OCI-LY3 (cell line): ENCODE data around the gene NDUFB10.

Source experiments
- H2AFZ ChIP-seq: fragments of 200-600, 300-600 bp; shearing (Covaris generic); 2 replicates; pipeline ENCODE4 v1.6.0; 2014; ENCODE audit warnings: antibody characterized with exemption, low read depth, low read length
- H3K27ac ChIP-seq: fragments of 200-600, 300-600 bp; sonication (generic); 2 replicates; pipeline ENCODE4 v1.5.1; 2014; ENCODE audit warnings: mild to moderate bottlenecking, low read length, moderate library complexity, mixed read lengths
- H3K27me3 ChIP-seq: fragments of 200-600, 300-600 bp; sonication (generic); 2 replicates; pipeline ENCODE4 v1.6.1; 2014; ENCODE audit warnings: low read depth, low read length, mixed read lengths
- H3K36me3 ChIP-seq: fragments of 200-600, 300-600 bp; sonication (generic); replicated peaks from 2 replicates; pipeline ENCODE3; 2014; ENCODE audit warnings: low read depth, low read length, mixed read lengths
- H3K4me1 ChIP-seq: fragments of 300-600, 200-600 bp; sonication (generic); 2 replicates; pipeline ENCODE4 v1.6.1; 2014; ENCODE audit warnings: low read length, mixed read lengths
- H3K4me2 ChIP-seq: fragments of 200-600, 300-600 bp; sonication (generic); 2 replicates; pipeline ENCODE4 v1.6.1; 2014; ENCODE audit warnings: low read length, mixed read lengths
- H3K4me3 ChIP-seq: fragments of 300-600, 200-600 bp; sonication (generic); 2 replicates; pipeline ENCODE4 v1.5.1; 2014; ENCODE audit warnings: antibody characterized with exemption, mild to moderate bottlenecking, low read length, moderate library complexity
- H3K79me2 ChIP-seq: fragments of 300-600, 200-600 bp; shearing (Covaris generic); 2 replicates; pipeline ENCODE4 v1.6.1; 2014; ENCODE audit warnings: mild to moderate bottlenecking, low read length, mixed read lengths
- H3K9ac ChIP-seq: fragments of 300-600, 200-600 bp; shearing (Covaris generic); 2 replicates; pipeline ENCODE4 v1.6.0; 2014; ENCODE audit warnings: mild to moderate bottlenecking, low read length, moderate library complexity
- H3K9me3 ChIP-seq: fragments of 200-600, 300-600 bp; shearing (Covaris generic); 2 replicates; pipeline ENCODE4 v1.6.1; 2014; ENCODE audit warnings: low read length, mixed read lengths; ENCODE audit not compliant: insufficient read depth
- H4K20me1 ChIP-seq: fragments of 200-600, 300-600 bp; sonication (generic); 2 replicates; pipeline ENCODE4 v1.6.1; 2016; ENCODE audit warnings: low read length, mixed read lengths; ENCODE audit not compliant: insufficient read depth
- CTCF ChIP-seq: fragments of 200-600, 300-600 bp; sonication (generic); IDR thresholded peaks from 2 replicates; pipeline ENCODE4 v1.5.1; 2014; ENCODE audit warnings: antibody characterized with exemption, low read length, low read depth
- EZH2phosphoT487 ChIP-seq: fragments of 200-600 bp; shearing (Covaris generic); IDR thresholded peaks from 2 replicates; pipeline ENCODE4 v1.6.1; 2018; ENCODE audit warnings: antibody characterized with exemption, mixed run types, low read depth

NDUFB10 gene

GRCh38 chr16:1916640-1916990 is 42.7 kb upstream of the NDUFB10 start:
- no peaks in the 10 kb centered on the region for H3K9me3 ChIP-seq
- no peak for TF ChIP-seq EZH2phosphoT487
- no peak for TF ChIP-seq CTCF
- H3K9ac ChIP-seq = no peak overlapping the region
- H4K20me1 ChIP-seq = no peaks in the 10 kb centered on the region
- no peak overlapping the region for H3K4me3 ChIP-seq
- no peaks in the 10 kb centered on the region for H3K36me3 ChIP-seq
- H3K4me1 ChIP-seq = no peaks in the 10 kb centered on the region
- H3K4me2 ChIP-seq = no peak overlapping the region
- H3K27me3 ChIP-seq = 0 out of 2 replicates have a peak, but pooled peaks cover 2% of the 10 kb centered on the region
- H3K79me2 ChIP-seq = no peaks in the 10 kb centered on the region
- H3K27ac ChIP-seq = no peak overlapping the region
- H2AFZ ChIP-seq = no peak overlapping the region

GRCh38 chr16:1917056-1917664 is 42.2 kb upstream of the NDUFB10 start:
- Histone ChIP-seq H3K9ac (no peak overlapping the region), H3K27ac (no peak overlapping the region), H3K27me3 (0 out of 2 replicates have a peak, but pooled peaks cover 2% of the 10 kb centered on the region), H3K9me3 (no peaks in the 10 kb centered on the region), H3K79me2 (no peaks in the 10 kb centered on the region), H2AFZ (no peak overlapping the region), H3K36me3 (no peaks in the 10 kb centered on the region), H4K20me1 (no peaks in the 10 kb centered on the region), H3K4me1 (no peaks in the 10 kb centered on the region), H3K4me3 (no peak overlapping the region), H3K4me2 (no peak overlapping the region)
- TF ChIP-seq CTCF (no peak), EZH2phosphoT487 (no peak)

GRCh38 chr16:1917665-1918350 is 41.5 kb upstream of the NDUFB10 start:
- peaks cover 4% of the 10 kb centered on the region; the same call in 1 of the 2 replicates for H3K27me3 ChIP-seq
- no peaks in the 10 kb centered on the region for H3K79me2 ChIP-seq
- TF ChIP-seq EZH2phosphoT487 (no peak), CTCF (no peak)

GRCh38 chr16:1918351-1919326 is 40.7 kb upstream of the NDUFB10 start, which contains the start of gene HS3ST6:
HS3ST6 (minus strand) TSS chr16:1918415; CDS start chr16:1918323, 92 bp downstream.
- no peak within 1 kb of the TSS for H2AFZ ChIP-seq
- no peaks in the 10 kb centered on the region for H3K36me3 ChIP-seq
- no peak within 1 kb of the TSS for H3K4me3 ChIP-seq
- H4K20me1 ChIP-seq = no peaks in the 10 kb centered on the region
- H3K79me2 ChIP-seq = no peaks in the 10 kb centered on the region
- no peak within 1 kb of the TSS for H3K4me2 ChIP-seq
- no peak within 1 kb of the TSS for H3K9ac ChIP-seq
- H3K27ac ChIP-seq = no peak within 1 kb of the TSS
- TF ChIP-seq EZH2phosphoT487 (no peak), CTCF (no peak)
- H3K27me3 ChIP-seq = peaks cover 8% of the 10 kb centered on the region; the same call in 1 of the 2 replicates
- H3K9me3 ChIP-seq = no peaks in the 10 kb centered on the region
- no peaks in the 10 kb centered on the region for H3K4me1 ChIP-seq

More at GRCh38 chr16:1917665-1918350, 41.5 kb upstream of the NDUFB10 start:
- no peak overlapping the region for H3K4me3 ChIP-seq
- H3K4me2 ChIP-seq = no peak overlapping the region
- H3K27ac ChIP-seq = no peak overlapping the region
- H2AFZ ChIP-seq = no peak overlapping the region
- no peaks in the 10 kb centered on the region for H4K20me1 ChIP-seq
- H3K9me3 ChIP-seq = no peaks in the 10 kb centered on the region
- no peaks in the 10 kb centered on the region for H3K4me1 ChIP-seq
- no peak overlapping the region for H3K9ac ChIP-seq
- H3K36me3 ChIP-seq = no peaks in the 10 kb centered on the region
